Measurements from ENCODE around the gene IRF9. TPM values are rescaled to one million over a fixed set of nuclear protein-coding genes. Genes with fewer than 3 reads are reported as not detected.

Gene IRF9
- total and polyA plus RNA-seq, 2 of the 4 experiments (the other 2 are of a cell fraction): 25.6 to 34.6 TPM

- intact Hi-C loops (cut with micrococcal nuclease) (no loop called here), dilution Hi-C loops (cut with HindIII; ENCODE audit: low sequenced_read_pairs, unreplicated experiment) (no loop called here), in situ Hi-C loops (cut with MboI; ENCODE audit: low sequenced_read_pairs) (no loop called here)
- no peak within 1 kb of the TSS for H3K4me2 ChIP-seq (ENCODE audit: low read depth, low read length)
- 0 out of 2 replicates have a peak, but pooled peaks cover 3% of the 10 kb centered on the region for H3K9me1 ChIP-seq (ENCODE audit: insufficient read depth, low read length)
- H2AK9ac ChIP-seq (replicated peaks; ENCODE audit: low read depth, low read length, poor library complexity): peak within 1 kb of the TSS; percentile 57
- H3K27ac ChIP-seq (ENCODE audit: insufficient read depth, low read length): no peak within 1 kb of the TSS
- H3K4ac ChIP-seq (ENCODE audit: low read depth, low read length): no peak within 1 kb of the TSS
- no peak within 1 kb of the TSS for H3K23ac ChIP-seq (ENCODE audit: low read depth, low read length)
- H3K56ac ChIP-seq (ENCODE audit: extremely low read depth, insufficient read depth, low read length): no peak within 1 kb of the TSS
- H4K8ac ChIP-seq (ENCODE audit: low read depth in 2 of 2, low read length in 2 of 2): 0 out of 4 replicates have a peak within 1 kb of the TSS, but pooled peaks of 1 of the 2 experiments have one; percentile 14
- CTCF ChIA-PET: interaction anchor here (0.7 kb wide), 1 partner anchor 10 kb away, joined by 3 read pairs; the partner anchor contains the start of gene IRF9
- no peak within 1 kb of the TSS for H4K91ac ChIP-seq (ENCODE audit: insufficient read depth, low read depth, low read length)
- POLR2A ChIA-PET (ENCODE audit: unreplicated experiment): no interaction called here
- H3K9me3 ChIP-seq (ENCODE audit: control insufficient read depth, insufficient read depth, low read length): no peaks in the 10 kb centered on the region
- TF ChIP-seq MAFK (IDR thresholded peaks at IDR 0.05; ENCODE audit: low read depth, low read length): no peak
- TF ChIP-seq CHD1 (IDR thresholded peaks at IDR 0.05; ENCODE audit: low read depth, low read length): no peak
- no peak for TF ChIP-seq RAD21 (IDR thresholded peaks at IDR 0.05; ENCODE audit: low read length)
- TF ChIP-seq SMC3 (IDR thresholded peaks at IDR 0.05; ENCODE audit: low read depth, low read length): no peak
- H3K4me3 ChIP-seq (ENCODE audit: insufficient read depth, low read depth, low read length): no peak within 1 kb of the TSS
- H2BK15ac ChIP-seq (ENCODE audit: low read depth, low read length): no peak within 1 kb of the TSS
- no peak within 1 kb of the TSS for H2BK5ac ChIP-seq (ENCODE audit: low read depth, low read length, poor library complexity, severe bottlenecking)
- no peaks in the 10 kb centered on the region for H4K20me1 ChIP-seq (ENCODE audit: insufficient read depth, low read length)
- H4K5ac ChIP-seq (ENCODE audit: low read depth, low read length): no peak within 1 kb of the TSS
- ATAC-seq (ENCODE audit: low read depth): no peak
- H2AFZ ChIP-seq (replicated peaks; ENCODE audit: low read length, poor library complexity): peak within 1 kb of the TSS; percentile 61
- DNase-seq: no peak
- no TSS peak for BruUV-seq (replicated peaks)
- no peaks in the 10 kb centered on the region for H3K4me1 ChIP-seq (ENCODE audit: control insufficient read depth, insufficient read depth, low read length)
- no peak within 1 kb of the TSS for H3K9ac ChIP-seq (ENCODE audit: low read depth, low read length)
- WGBS, 2 experiments (ENCODE audit: extremely low coverage in 2 of 2, insufficient read length in 1 of 2): 31% methylated on average over 35 of the region's 63 CpGs; no CpG with 5 or more reads in 1 of the 2 experiments
- H2BK20ac ChIP-seq (ENCODE audit: low read depth, low read length): no peak within 1 kb of the TSS
- no peak within 1 kb of the TSS for H3K18ac ChIP-seq (ENCODE audit: low read depth, low read length)
- no peak within 1 kb of the TSS for H2AK5ac ChIP-seq (ENCODE audit: low read depth, low read length)
- no peaks in the 10 kb centered on the region for H3K27me3 ChIP-seq (ENCODE audit: control insufficient read depth, insufficient read depth, low read length)
- H3K79me1 ChIP-seq (ENCODE audit: low read depth in 1 of 2, low read length in 2 of 2): no peaks in the 10 kb centered on the region
- no peak within 1 kb of the TSS for H2BK120ac ChIP-seq (ENCODE audit: low read depth, low read length)
- H3K14ac ChIP-seq (replicated peaks; ENCODE audit: low read depth, low read length): no peak within 1 kb of the TSS
- peaks cover 29% of the 10 kb centered on the region for H3K36me3 ChIP-seq (ENCODE audit: control insufficient read depth, insufficient read depth, low read length)
Observed at GRCh38 chr14:24171422-24172260, 10.6 kb downstream of the IRF9 start, which contains the start of gene REC8. REC8 (plus strand) TSS chr14:24172080; CDS start chr14:24172553, 473 bp downstream.

Data from IMR-90 (cell line).